OCI-LY1 (cell line): ENCODE results near the gene TRIOBP.

ENCODE experiments used
- H2AFZ ChIP-seq: fragments of 200-600 bp; sonication (generic), shearing (Covaris generic); 2 replicates; pipeline ENCODE4 v1.6.0; 2014; ENCODE audit warnings: antibody characterized with exemption, mild to moderate bottlenecking, low read length
- H3F3A ChIP-seq: fragments of 200-600 bp; sonication (generic), shearing (Covaris generic); 2 replicates; pipeline ENCODE4 v1.6.0; 2014; ENCODE audit warnings: mild to moderate bottlenecking, antibody characterized with exemption, low read length, moderate library complexity; ENCODE audit not compliant: insufficient read depth
- H3K27ac ChIP-seq: fragments of 200-600 bp; sonication (generic); 2 replicates; pipeline ENCODE4 v1.5.1; 2014; ENCODE audit warnings: low read length, mixed run types, mild to moderate bottlenecking, low read depth; ENCODE audit not compliant: poor library complexity, severe bottlenecking
- H3K27me3 ChIP-seq: fragments of 200-600 bp; sonication (generic); 2 replicates; pipeline ENCODE4 v1.6.0; 2014; ENCODE audit warnings: antibody characterized with exemption, mild to moderate bottlenecking, low read length, moderate library complexity; ENCODE audit not compliant: insufficient read depth
- H3K36me3 ChIP-seq: fragments of 200-600 bp; sonication (generic); 2 replicates; pipeline ENCODE4 v1.6.1; 2014; ENCODE audit warnings: mild to moderate bottlenecking, antibody characterized with exemption, low read length, moderate library complexity, mixed read lengths; ENCODE audit not compliant: insufficient read depth
- H3K4me1 ChIP-seq: fragments of 200-600 bp; sonication (generic); 2 replicates; pipeline ENCODE4 v1.5.1; 2014; ENCODE audit warnings: mild to moderate bottlenecking, low read length, moderate library complexity; ENCODE audit not compliant: insufficient read depth, severe bottlenecking
- H3K4me2 ChIP-seq: fragments of 200-600 bp; sonication (generic), shearing (Covaris generic); 2 replicates; pipeline ENCODE4 v1.6.1; 2014; ENCODE audit warnings: low read length
- H3K4me3 ChIP-seq: fragments of 200-600 bp; sonication (generic); 2 replicates; pipeline ENCODE4 v1.5.1; 2014; ENCODE audit warnings: low read length, low read depth, mild to moderate bottlenecking, mixed read lengths; ENCODE audit not compliant: poor library complexity, severe bottlenecking
- H3K79me2 ChIP-seq: fragments of 200-600 bp; shearing (Covaris generic); 2 replicates; pipeline ENCODE4 v1.6.1; 2016; ENCODE audit warnings: mixed run types, low read length, mixed read lengths; ENCODE audit not compliant: insufficient read depth
- H3K9ac ChIP-seq: fragments of 200-600 bp; sonication (generic), shearing (Covaris generic); 2 replicates; pipeline ENCODE4 v1.6.1; 2014; ENCODE audit warnings: mild to moderate bottlenecking, low read length, mixed read lengths
- H3K9me2 ChIP-seq: fragments of 200-600 bp; sonication (generic), shearing (Covaris generic); 2 replicates; pipeline ENCODE4 v1.6.1; 2014; ENCODE audit warnings: low read depth, mild to moderate bottlenecking, low read length, mixed read lengths
- H3K9me3 ChIP-seq: fragments of 200-600 bp; shearing (Covaris generic); 2 replicates; pipeline ENCODE4 v1.6.1; 2014; ENCODE audit warnings: low read length, mixed read lengths
- H4K20me1 ChIP-seq: fragments of 200-600 bp; sonication (generic), shearing (Covaris generic); 2 replicates; pipeline ENCODE4 v1.6.0; 2016; ENCODE audit warnings: mild to moderate bottlenecking, low read length; ENCODE audit not compliant: insufficient read depth
- CTCF ChIP-seq: fragments of 200-600 bp; sonication (generic), shearing (Covaris generic); IDR thresholded peaks from 2 replicates; pipeline ENCODE4 v1.5.1; 2017; ENCODE audit warnings: mild to moderate bottlenecking, antibody characterized with exemption, low read length, moderate library complexity, mixed read lengths
- EZH2 ChIP-seq: fragments of 200-600 bp; sonication (generic), shearing (Covaris generic); IDR thresholded peaks from 2 replicates; pipeline ENCODE4 v1.8.0; 2017; ENCODE audit warnings: borderline replicate concordance, mixed run types, mild to moderate bottlenecking, antibody characterized with exemption, low read length, moderate library complexity, mixed read lengths

TRIOBP gene

GRCh38 chr22:37805810-37806277, 109.0 kb downstream of the TRIOBP start:
- Histone ChIP-seq H4K20me1 (no peaks in the 10 kb centered on the region), H3K27me3 (peaks cover 10% of the 10 kb centered on the region; the same call in 1 of the 2 replicates), H3K27ac (peak overlapping the region; percentile 34), H2AFZ (no peak overlapping the region), H3K36me3 (no peaks in the 10 kb centered on the region; the same call in 1 of the 2 replicates), H3K4me2 (peak overlapping the region; percentile 73; the same call in 1 of the 2 replicates), H3K4me3 (peak overlapping the region; percentile 73), H3K9me3 (no peaks in the 10 kb centered on the region), H3K9ac (no peak overlapping the region; the same call in 1 of the 2 replicates), H3K79me2 (no peaks in the 10 kb centered on the region), H3K9me2 (no peaks in the 10 kb centered on the region), H3K4me1 (peaks cover 71% of the 10 kb centered on the region), H3F3A (no peaks in the 10 kb centered on the region; the same call in 1 of the 2 replicates)
- TF ChIP-seq CTCF (no peak), EZH2 (no peak)

GRCh38 chr22:37806409-37807333, 109.8 kb downstream of the TRIOBP start:
- no peaks in the 10 kb centered on the region; the same call in 1 of the 2 replicates for H3K36me3 ChIP-seq
- peak overlapping the region; percentile 73 for H3K4me3 ChIP-seq
- TF ChIP-seq CTCF (no peak), EZH2 (no peak)
- peak overlapping the region; percentile 34 for H3K27ac ChIP-seq
- H3F3A ChIP-seq: no peaks in the 10 kb centered on the region; the same call in 1 of the 2 replicates
- no peaks in the 10 kb centered on the region for H3K79me2 ChIP-seq
- H3K27me3 ChIP-seq: peaks cover 10% of the 10 kb centered on the region; the same call in 1 of the 2 replicates
- H3K4me1 ChIP-seq: peaks cover 69% of the 10 kb centered on the region
- H3K9me2 ChIP-seq: no peaks in the 10 kb centered on the region
- H3K9ac ChIP-seq: peak overlapping the region; percentile 56
- H4K20me1 ChIP-seq: no peaks in the 10 kb centered on the region
- no peaks in the 10 kb centered on the region for H3K9me3 ChIP-seq
- no peak overlapping the region for H2AFZ ChIP-seq
- H3K4me2 ChIP-seq: peak overlapping the region; percentile 73

- Histone ChIP-seq H3K9me3 (no peaks in the 10 kb centered on the region), H3K4me1 (peaks cover 59% of the 10 kb centered on the region), H4K20me1 (no peaks in the 10 kb centered on the region), H2AFZ (no peak within 1 kb of the TSS), H3K9me2 (no peaks in the 10 kb centered on the region), H3K36me3 (no peaks in the 10 kb centered on the region; the same call in 1 of the 2 replicates), H3K4me3 (peak within 1 kb of the TSS; percentile 73), H3K79me2 (no peaks in the 10 kb centered on the region), H3K9ac (peak within 1 kb of the TSS; percentile 72), H3K27me3 (peaks cover 10% of the 10 kb centered on the region; the same call in 1 of the 2 replicates), H3K4me2 (peak within 1 kb of the TSS; percentile 73), H3F3A (no peaks in the 10 kb centered on the region; the same call in 1 of the 2 replicates), H3K27ac (peak within 1 kb of the TSS; percentile 34)
- TF ChIP-seq EZH2 (no peak), CTCF (no peak)
These were observed 110.8 kb downstream of the TRIOBP start, which contains the start of gene GCAT for GRCh38 chr22:37807410-37808293. GCAT (plus strand) TSS chr22:37807934; CDS start chr22:37807968, 34 bp downstream.
